Upper lobe of left lung (tissue), 6 donors: Measurements from ENCODE around the gene CPT1A. TPM values are rescaled to one million over a fixed set of nuclear protein-coding genes. Genes with fewer than 3 reads are reported as not detected.
A peak's percentile ranks its signal among the peaks of the same experiment; 100 is the strongest.

Experiments
- ATAC-seq, 2 donors: fragments of 200-7000 bp; cut with Tn5 transposase; one replicate each; pipeline ENCODE4 v1.9.1; 2022; ENCODE audit warnings: mild to moderate bottlenecking in 2 of 2, moderate library complexity in 2 of 2; ENCODE audit not compliant: low FRiP score in 2 of 2
- DNase-seq, 2 donors: peaks; one replicate each; pipeline ENCODE4 v3.0.0-alpha.2; 2019 to 2020
- H3K27ac ChIP-seq, 4 donors: fragments of 200-600 bp; sonication (generic); one replicate each; pipeline ENCODE4 v1.5.1; 2016 to 2019
- H3K27me3 ChIP-seq, 4 donors: fragments of 200-600 bp; sonication (generic); one replicate each; pipeline ENCODE4 v1.5.1; 2017 to 2019
- H3K36me3 ChIP-seq, 4 donors: fragments of 200-600 bp; sonication (generic); one replicate each; pipeline ENCODE4 v1.5.1; 2016 to 2019
- H3K4me1 ChIP-seq, 4 donors: fragments of 200-600 bp; sonication (generic); one replicate each; pipeline ENCODE4 v1.5.1; 2018 to 2019
- H3K4me3 ChIP-seq, 4 donors: fragments of 200-600 bp; sonication (generic); one replicate each; pipeline ENCODE4 v1.5.1; 2017 to 2019; ENCODE audit warnings: mild to moderate bottlenecking in 2 of 4, moderate library complexity in 1 of 4
- H3K9me3 ChIP-seq, 4 donors: fragments of 200-600 bp; sonication (generic); one replicate each; pipeline ENCODE4 v1.5.1; 2018 to 2019
- EP300 ChIP-seq, 4 donors: sonication (generic); formaldehyde crosslinking; IDR thresholded peaks; one replicate each; pipeline ENCODE4 v1.5.1; 2017; ENCODE audit warnings: antibody characterized with exemption in 4 of 4, control low read depth in 2 of 4
- POLR2A ChIP-seq, 4 donors: fragments of 450-650 bp; IDR thresholded peaks; one replicate each; pipeline ENCODE4 v1.5.1; 2016 to 2017; ENCODE audit warnings: antibody characterized with exemption in 4 of 4, mild to moderate bottlenecking in 2 of 4
- POLR2AphosphoS5 ChIP-seq, 2 donors: sonication (generic); formaldehyde crosslinking; IDR thresholded peaks; one replicate each; pipeline ENCODE4 v1.5.1; 2017; ENCODE audit warnings: antibody characterized with exemption in 2 of 2
- WGBS, 2 donors: methylation state at CpG; one replicate each; pipeline ENCODE4 v1.1.5; 2017 to 2018; 5-methylcytosine and 5-hydroxymethylcytosine counted together
- total RNA-seq, 6 donors: library from RNA; depleted of rRNA in 4 of 6; stranded (reverse); fragments of >200 nt in 4 of 6; gene quantifications; one replicate each; pipeline versions ENCODE4 v1.1.0 to v1.2.1, GENCODE V29; 2016 to 2021
- TF ChIP-seq, protein P1 (sequence below), 6 experiments: fragments of 450-650 bp in 4 of 6; fragments of 200-600 bp in 2 of 6; sonication (generic) in 2 of 6; IDR thresholded peaks; one replicate each; pipeline ENCODE4 v1.5.1; 2016 to 2019; ENCODE audit warnings: antibody characterized with exemption in 6 of 6
- donor health status: DM: no; HTN: no; CAD: no; lungs with moderate emphysema.
- donor health status: DM: no; HTN: yes; CAD: no; lungs with severe emphysema.

The CPT1A gene
- total RNA-seq, 6 donors from 2014 or later: 38.2 to 91.8 (median 63.3) TPM

DNA sequence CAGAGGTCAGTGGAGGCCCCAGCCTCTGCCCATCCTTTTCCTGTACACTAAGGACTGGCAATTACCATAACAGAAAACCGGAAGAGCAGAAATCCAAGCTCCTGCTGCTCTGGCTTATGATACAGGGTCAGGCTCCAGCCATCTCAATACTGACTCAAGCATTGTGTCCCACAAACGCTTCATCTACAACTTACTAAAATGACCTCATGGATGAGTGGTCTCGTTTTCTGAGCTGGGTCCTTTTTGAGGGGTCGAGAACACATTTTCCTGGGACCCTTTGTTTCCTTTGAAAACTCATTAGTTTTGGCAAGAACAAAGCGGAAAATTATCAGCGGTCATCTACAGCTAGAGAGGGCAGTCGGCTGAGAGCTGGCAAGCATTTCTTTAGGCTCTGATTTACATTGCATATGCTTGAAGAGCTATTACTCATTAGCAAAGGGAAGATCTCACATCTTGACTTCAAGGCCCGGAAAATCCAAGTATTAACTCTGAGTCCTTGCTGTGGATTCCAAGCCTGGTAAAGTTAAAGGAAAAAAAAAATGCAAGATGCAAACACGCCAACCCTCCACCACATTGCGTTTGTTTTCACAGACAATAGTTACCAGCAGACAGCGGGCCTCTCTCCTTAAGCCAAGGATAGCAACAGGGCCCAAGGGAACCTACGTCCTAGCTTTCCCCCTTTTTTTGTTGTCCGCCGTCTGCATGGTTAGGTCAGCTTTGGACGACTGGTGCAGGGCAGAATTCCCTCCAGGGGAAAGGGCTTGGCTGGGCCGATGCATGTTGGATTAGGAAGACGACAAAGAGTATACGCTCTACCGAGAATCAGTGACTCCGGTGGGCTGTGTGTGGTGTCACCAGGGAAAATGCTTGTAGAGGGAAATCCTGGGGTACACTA is 92.2 kb downstream of the CPT1A start:
- DNase-seq: no peak
- H3K36me3 ChIP-seq: peaks cover 0 to 7% (median 0%) of the 10 kb centered on the region in 4 donors
- peak overlapping the region in 1 of 4 donors; percentile 14 for H3K27ac ChIP-seq
- H3K9me3 ChIP-seq: no peaks in the 10 kb centered on the region
- WGBS, 2 donors: 81 to 89% methylated on average over 20 of the region's 20 CpGs
- no peak overlapping the region for H3K4me3 ChIP-seq
- no peak for ATAC-seq
- no peak for TF ChIP-seq POLR2A (IDR thresholded peaks at IDR 0.05)
- TF ChIP-seq, protein P1, sequence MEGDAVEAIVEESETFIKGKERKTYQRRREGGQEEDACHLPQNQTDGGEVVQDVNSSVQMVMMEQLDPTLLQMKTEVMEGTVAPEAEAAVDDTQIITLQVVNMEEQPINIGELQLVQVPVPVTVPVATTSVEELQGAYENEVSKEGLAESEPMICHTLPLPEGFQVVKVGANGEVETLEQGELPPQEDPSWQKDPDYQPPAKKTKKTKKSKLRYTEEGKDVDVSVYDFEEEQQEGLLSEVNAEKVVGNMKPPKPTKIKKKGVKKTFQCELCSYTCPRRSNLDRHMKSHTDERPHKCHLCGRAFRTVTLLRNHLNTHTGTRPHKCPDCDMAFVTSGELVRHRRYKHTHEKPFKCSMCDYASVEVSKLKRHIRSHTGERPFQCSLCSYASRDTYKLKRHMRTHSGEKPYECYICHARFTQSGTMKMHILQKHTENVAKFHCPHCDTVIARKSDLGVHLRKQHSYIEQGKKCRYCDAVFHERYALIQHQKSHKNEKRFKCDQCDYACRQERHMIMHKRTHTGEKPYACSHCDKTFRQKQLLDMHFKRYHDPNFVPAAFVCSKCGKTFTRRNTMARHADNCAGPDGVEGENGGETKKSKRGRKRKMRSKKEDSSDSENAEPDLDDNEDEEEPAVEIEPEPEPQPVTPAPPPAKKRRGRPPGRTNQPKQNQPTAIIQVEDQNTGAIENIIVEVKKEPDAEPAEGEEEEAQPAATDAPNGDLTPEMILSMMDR (IDR thresholded peaks at IDR 0.05): no peak
- TF ChIP-seq EP300 (IDR thresholded peaks at IDR 0.05): no peak
- TF ChIP-seq POLR2AphosphoS5 (IDR thresholded peaks at IDR 0.05): no peak
- no peaks in the 10 kb centered on the region for H3K27me3 ChIP-seq
- H3K4me1 ChIP-seq: peaks cover 7 to 22% (median 13%) of the 10 kb centered on the region in 4 donors

- H3K9me3 ChIP-seq: no peaks in the 10 kb centered on the region
- H3K4me1 ChIP-seq: peaks cover 7 to 22% (median 13%) of the 10 kb centered on the region in 4 donors
- H3K27ac ChIP-seq: no peak overlapping the region
- no peak for TF ChIP-seq POLR2A (IDR thresholded peaks at IDR 0.05)
- TF ChIP-seq POLR2AphosphoS5 (IDR thresholded peaks at IDR 0.05): no peak
- TF ChIP-seq EP300 (IDR thresholded peaks at IDR 0.05): no peak
- TF ChIP-seq, protein P1 (IDR thresholded peaks at IDR 0.05): no peak
- no peak overlapping the region for H3K4me3 ChIP-seq
- no peaks in the 10 kb centered on the region for H3K36me3 ChIP-seq
- DNase-seq: no peak
- no peaks in the 10 kb centered on the region for H3K27me3 ChIP-seq
- no peak for ATAC-seq
- WGBS, 2 donors: 88 to 89% methylated on average over 2 of the region's 2 CpGs
Measured at GRCh38 chr11:68748061-68748460, 93.7 kb downstream of the CPT1A start.

- no peak overlapping the region for H3K27ac ChIP-seq
- no peaks in the 10 kb centered on the region for H3K4me1 ChIP-seq
- no peaks in the 10 kb centered on the region for H3K9me3 ChIP-seq
- no peak overlapping the region for H3K4me3 ChIP-seq
- H3K27me3 ChIP-seq: no peaks in the 10 kb centered on the region
- TF ChIP-seq EP300 (IDR thresholded peaks at IDR 0.05): peak in 1 of 4 donors; percentile 35
- TF ChIP-seq, protein P1 (IDR thresholded peaks at IDR 0.05): no peak
- H3K36me3 ChIP-seq: no peaks in the 10 kb centered on the region
- 63 to 65% methylated on average over 3 of the region's 3 CpGs for WGBS, 2 donors
- DNase-seq (no peak), ATAC-seq (peak in 1 of 2 donors; percentile 87)
Measured at GRCh38 chr11:68743539-68743938, 98.2 kb downstream of the CPT1A start.

GRCh38 chr11:68741463-68741862 is 100.3 kb downstream of the CPT1A start:
- H3K27ac ChIP-seq: no peak overlapping the region
- no peak for TF ChIP-seq POLR2A (IDR thresholded peaks at IDR 0.05)
- TF ChIP-seq EP300 (IDR thresholded peaks at IDR 0.05): no peak
- TF ChIP-seq POLR2AphosphoS5 (IDR thresholded peaks at IDR 0.05): no peak
- TF ChIP-seq, protein P1 (IDR thresholded peaks at IDR 0.05): no peak
- 86% methylated on average over 7 of the region's 7 CpGs for WGBS, 2 donors
- H3K9me3 ChIP-seq: no peaks in the 10 kb centered on the region
- H3K36me3 ChIP-seq: no peaks in the 10 kb centered on the region
- no peaks in the 10 kb centered on the region for H3K4me1 ChIP-seq
- H3K27me3 ChIP-seq: no peaks in the 10 kb centered on the region
- no peak overlapping the region for H3K4me3 ChIP-seq
- no peak for DNase-seq
- ATAC-seq: no peak
